MCF 10A (cell line): ENCODE measurements around the gene MID2. TPM values are rescaled to one million over a fixed set of nuclear protein-coding genes. Genes with fewer than 3 reads are reported as not detected.

Source experiments
- BruUV-seq: library from RNA; stranded (reverse); fragments of 400-500 nt; replicated peaks from 2 replicates; lab custom pipeline; 2021; lab: Mats Ljungman, UMichigan
- CTCF ChIA-PET: fragments of 300-600 bp; sonication (Branson Sonifier 250); formaldehyde crosslinking; extraction: SDS; loops from one replicate; lab custom pipeline; 2021; ENCODE audit warnings: antibody characterized with exemption, inconsistent platforms; lab: Yijun Ruan, JAX
- POLR2A ChIA-PET: fragments of 300-600, 350-650 bp; sonication (Branson Sonifier 250); formaldehyde crosslinking; extraction: SDS; loops from one replicate; lab custom pipeline; 2020; ENCODE audit warnings: antibody characterized with exemption, inconsistent platforms; lab: Yijun Ruan, JAX
- DNase-seq: peaks from one replicate; pipeline ENCODE4 v3.0.0-alpha.2; 2018; ENCODE audit not compliant: unreplicated experiment
- H3K27ac Mint-ChIP-seq: one replicate; pipeline ENCODE4 v1.8.0; 2022; ENCODE audit warnings: mild to moderate bottlenecking, low read depth, mixed read lengths; ENCODE audit not compliant: unreplicated experiment
- H3K27me3 Mint-ChIP-seq: one replicate; pipeline ENCODE4 v1.8.0; 2022; ENCODE audit warnings: mixed read lengths; ENCODE audit not compliant: insufficient read depth, unreplicated experiment
- H3K36me3 Mint-ChIP-seq: one replicate; pipeline ENCODE4 v1.8.0; 2022; ENCODE audit warnings: mild to moderate bottlenecking, moderate library complexity, mixed read lengths; ENCODE audit not compliant: insufficient read depth, unreplicated experiment
- H3K4me1 Mint-ChIP-seq: one replicate; pipeline ENCODE4 v1.8.0; 2022; ENCODE audit warnings: mixed read lengths; ENCODE audit not compliant: insufficient read depth, unreplicated experiment
- H3K4me3 Mint-ChIP-seq: one replicate; pipeline ENCODE4 v1.8.0; 2022; ENCODE audit warnings: mild to moderate bottlenecking, moderate library complexity, mixed read lengths; ENCODE audit not compliant: unreplicated experiment
- H3K9me3 Mint-ChIP-seq: one replicate; pipeline ENCODE4 v1.8.0; 2022; ENCODE audit warnings: mixed read lengths; ENCODE audit not compliant: unreplicated experiment
- intact Hi-C: fragments of 100-400 bp; cut with micrococcal nuclease; formaldehyde crosslinking; loops from 2 replicates; pipeline ENCODE4 v1.14.1; 2022
- total RNA-seq: library from RNA; stranded (reverse); gene quantifications from 2 replicates; pipeline ENCODE4 v1.2.3, GENCODE V29; 2022
- TF ChIP-seq, protein P1 (sequence below): fragments of 200-600 bp; IDR thresholded peaks from one replicate; pipeline ENCODE4 v1.8.0; 2022; ENCODE audit warnings: antibody characterized with exemption, mild to moderate bottlenecking; ENCODE audit not compliant: unreplicated experiment

MID2 gene
- total RNA-seq, 1 experiment from 2014 or later = 12.1 TPM

DNA sequence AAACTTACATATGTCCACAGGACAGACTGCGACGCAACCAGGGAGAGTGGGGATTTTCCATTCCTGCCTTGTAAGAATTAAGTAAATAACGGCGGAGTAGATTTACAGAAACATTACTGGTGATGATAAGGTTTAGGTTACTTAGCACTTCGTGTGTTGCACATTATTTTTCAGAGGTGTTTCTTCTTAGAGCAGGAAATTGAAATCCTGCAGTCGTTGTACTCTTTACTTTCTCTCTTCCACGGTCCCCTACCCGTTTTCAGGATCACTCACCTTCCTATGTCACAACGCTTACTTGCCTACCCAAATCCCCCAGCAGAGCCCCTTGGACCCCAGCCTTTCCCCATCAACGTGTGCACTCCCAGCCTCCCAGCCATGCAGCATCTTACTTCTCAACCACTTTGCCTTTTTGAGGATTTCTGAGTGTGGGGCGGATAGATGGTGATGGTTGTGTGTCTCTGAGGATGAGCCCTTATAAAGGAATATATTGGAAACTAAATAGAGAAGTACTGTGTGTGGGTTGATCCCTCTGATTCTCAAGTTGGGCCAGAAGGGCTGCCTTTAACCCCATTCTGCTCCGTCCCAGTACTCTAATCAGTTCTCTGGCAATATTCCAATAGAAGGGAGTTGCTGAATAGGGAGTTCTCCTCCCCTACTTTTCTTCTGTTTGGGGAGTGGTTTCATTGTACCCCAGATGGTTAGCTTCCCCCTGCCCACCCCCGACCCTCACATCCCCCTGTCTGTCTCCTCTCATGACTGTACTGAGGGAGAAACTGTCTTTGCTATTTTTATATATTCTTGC is 1.6 kb downstream of the MID2 start:
- intact Hi-C loops = no loop called here
- peaks cover 11% of the 10 kb centered on the region for H3K4me1 Mint-ChIP-seq
- no peaks in the 10 kb centered on the region for H3K36me3 Mint-ChIP-seq
- POLR2A ChIA-PET = interaction anchor here (1.3 to 1.8 kb wide), 6 partner anchors 9 to 111 kb away, joined by 3 to 6 read pairs (median 4); partner anchors contain the start of gene TSC22D3
- no peaks in the 10 kb centered on the region for H3K9me3 Mint-ChIP-seq
- BruUV-seq = TSS peak; percentile 10
- peak overlapping the region; percentile 24 for H3K27ac Mint-ChIP-seq
- DNase-seq = peak; percentile 18
- peak overlapping the region; percentile 66 for H3K4me3 Mint-ChIP-seq
- TF ChIP-seq, protein P1, sequence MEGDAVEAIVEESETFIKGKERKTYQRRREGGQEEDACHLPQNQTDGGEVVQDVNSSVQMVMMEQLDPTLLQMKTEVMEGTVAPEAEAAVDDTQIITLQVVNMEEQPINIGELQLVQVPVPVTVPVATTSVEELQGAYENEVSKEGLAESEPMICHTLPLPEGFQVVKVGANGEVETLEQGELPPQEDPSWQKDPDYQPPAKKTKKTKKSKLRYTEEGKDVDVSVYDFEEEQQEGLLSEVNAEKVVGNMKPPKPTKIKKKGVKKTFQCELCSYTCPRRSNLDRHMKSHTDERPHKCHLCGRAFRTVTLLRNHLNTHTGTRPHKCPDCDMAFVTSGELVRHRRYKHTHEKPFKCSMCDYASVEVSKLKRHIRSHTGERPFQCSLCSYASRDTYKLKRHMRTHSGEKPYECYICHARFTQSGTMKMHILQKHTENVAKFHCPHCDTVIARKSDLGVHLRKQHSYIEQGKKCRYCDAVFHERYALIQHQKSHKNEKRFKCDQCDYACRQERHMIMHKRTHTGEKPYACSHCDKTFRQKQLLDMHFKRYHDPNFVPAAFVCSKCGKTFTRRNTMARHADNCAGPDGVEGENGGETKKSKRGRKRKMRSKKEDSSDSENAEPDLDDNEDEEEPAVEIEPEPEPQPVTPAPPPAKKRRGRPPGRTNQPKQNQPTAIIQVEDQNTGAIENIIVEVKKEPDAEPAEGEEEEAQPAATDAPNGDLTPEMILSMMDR = no peak
- CTCF ChIA-PET = no interaction called here
- H3K27me3 Mint-ChIP-seq = peaks cover 38% of the 10 kb centered on the region

DNA sequence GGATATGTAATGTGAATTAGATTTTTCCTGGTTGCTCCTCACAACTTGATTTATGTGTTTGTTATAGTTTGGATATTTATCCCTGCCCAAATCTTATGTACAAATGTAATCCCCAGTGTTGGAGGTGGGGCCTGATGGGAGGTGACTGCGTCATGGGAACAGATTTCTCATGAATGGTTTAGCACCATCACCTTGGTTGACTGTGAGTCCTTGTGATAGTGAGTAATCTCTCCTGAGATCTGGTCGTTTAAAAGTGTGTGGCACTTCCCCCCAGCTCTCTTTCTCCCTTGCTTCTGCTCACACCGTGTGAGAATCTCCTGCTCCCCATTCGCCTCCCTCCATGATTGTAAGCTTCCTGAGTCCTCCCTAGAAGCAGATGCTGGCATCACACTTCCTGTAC is 2.2 kb downstream of the MID2 start:
- H3K27me3 Mint-ChIP-seq = peaks cover 44% of the 10 kb centered on the region
- intact Hi-C loops = no loop called here
- H3K27ac Mint-ChIP-seq = no peak overlapping the region
- no peak overlapping the region for H3K4me3 Mint-ChIP-seq
- TF ChIP-seq, protein P1 = no peak
- no peaks in the 10 kb centered on the region for H3K9me3 Mint-ChIP-seq
- ChIA-PET CTCF (no interaction called here), POLR2A (no interaction called here)
- peaks cover 11% of the 10 kb centered on the region for H3K4me1 Mint-ChIP-seq
- H3K36me3 Mint-ChIP-seq = no peaks in the 10 kb centered on the region
- DNase-seq = no peak
- BruUV-seq = no TSS peak

DNA sequence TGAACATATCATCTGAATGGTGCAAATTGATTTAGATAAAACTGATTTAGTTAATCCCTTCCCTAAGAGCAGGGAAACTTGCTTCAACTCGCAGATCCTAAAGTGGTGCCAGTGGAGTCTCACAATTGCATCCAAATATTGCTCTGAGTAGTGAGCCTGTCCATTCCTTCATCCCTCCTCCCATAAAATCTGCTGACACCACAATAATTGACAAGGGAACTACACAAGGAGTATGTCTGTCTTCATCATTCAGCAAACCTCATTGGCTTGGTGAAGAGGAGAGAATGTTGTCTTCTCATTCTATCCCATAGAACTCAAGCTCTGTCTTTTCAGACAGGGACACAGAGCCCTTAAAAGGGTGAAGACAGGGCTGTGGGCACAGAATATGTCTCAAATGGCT is 4.2 kb downstream of the MID2 start:
- no TSS peak for BruUV-seq
- ChIA-PET CTCF (no interaction called here), POLR2A (interaction anchor here (0.7 kb wide), 1 partner anchor 526 kb away, joined by 3 read pairs; no protein-coding TSS in a partner anchor)
- no peak for DNase-seq
- Mint-ChIP-seq H3K9me3 (no peaks in the 10 kb centered on the region), H3K27ac (no peak overlapping the region), H3K36me3 (no peaks in the 10 kb centered on the region), H3K27me3 (peaks cover 50% of the 10 kb centered on the region), H3K4me1 (peaks cover 11% of the 10 kb centered on the region), H3K4me3 (no peak overlapping the region)
- intact Hi-C loops = no loop called here
- TF ChIP-seq, protein P1 = no peak

DNA sequence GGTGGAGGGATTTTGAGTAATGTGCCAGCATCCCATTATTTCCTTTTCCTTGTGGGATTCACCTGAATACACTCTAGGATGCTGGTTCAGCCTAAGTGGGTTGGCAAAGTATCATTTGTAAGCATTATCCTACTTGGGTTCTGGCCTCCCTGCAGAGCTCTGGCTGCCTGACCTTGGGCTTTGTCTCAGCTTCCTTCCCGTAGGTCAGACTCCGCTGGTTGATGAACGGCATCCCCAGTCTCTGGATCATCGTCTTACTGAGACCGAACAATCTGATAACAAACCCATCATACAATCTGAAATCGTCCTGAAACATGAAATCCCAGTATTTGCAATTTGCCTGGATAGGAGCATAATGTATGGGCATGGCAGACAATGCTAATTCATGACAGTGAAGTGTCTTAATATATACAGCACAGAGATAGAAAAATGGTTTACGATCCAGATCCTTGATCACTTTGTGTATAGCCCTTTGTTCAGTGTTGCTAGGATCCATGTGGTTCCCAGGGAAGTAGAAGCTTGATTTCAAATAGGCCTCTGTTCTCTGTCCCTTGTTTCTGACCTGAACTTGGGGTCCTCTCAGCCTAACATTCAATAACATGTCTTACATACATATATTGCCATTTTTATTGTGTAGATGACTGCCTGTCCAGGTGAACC is 5.5 kb downstream of the MID2 start:
- no peaks in the 10 kb centered on the region for H3K9me3 Mint-ChIP-seq
- no peaks in the 10 kb centered on the region for H3K36me3 Mint-ChIP-seq
- H3K4me1 Mint-ChIP-seq = peaks cover 5% of the 10 kb centered on the region
- POLR2A ChIA-PET = no interaction called here
- TF ChIP-seq, protein P1 = no peak
- CTCF ChIA-PET = interaction anchor here (0.6 kb wide), 1 partner anchor 159 kb away, joined by 4 read pairs; no protein-coding TSS in a partner anchor
- H3K4me3 Mint-ChIP-seq = no peak overlapping the region
- DNase-seq = no peak
- BruUV-seq = no TSS peak
- no peak overlapping the region for H3K27ac Mint-ChIP-seq
- peaks cover 45% of the 10 kb centered on the region for H3K27me3 Mint-ChIP-seq
- intact Hi-C loops = no loop called here
